Activated CD4-positive, alpha-beta T cell treated with anti-CD3 and anti-CD28 coated beads, Interleukin-2, amount 50 U/mL, for 16 hours (primary cell): Measurements from ENCODE around the gene KLF11.
"Not testable (repeated sequence)": the region's sequence is repeated elsewhere in the genome, so short reads cannot be mapped to it uniquely, and the experiment has no call there.

Source experiments
- DNase-seq: peaks from one replicate; pipeline ENCODE4 v3.0.0-alpha.2; 2020

KLF11 gene

GRCh38 chr2:10009811-10010781 lies 33.3 kb upstream of the KLF11 start:
- no peak for DNase-seq

GRCh38 chr2:10010861-10011605 lies 32.3 kb upstream of the KLF11 start:
- DNase-seq, result not testable (repeated sequence)

DNA sequence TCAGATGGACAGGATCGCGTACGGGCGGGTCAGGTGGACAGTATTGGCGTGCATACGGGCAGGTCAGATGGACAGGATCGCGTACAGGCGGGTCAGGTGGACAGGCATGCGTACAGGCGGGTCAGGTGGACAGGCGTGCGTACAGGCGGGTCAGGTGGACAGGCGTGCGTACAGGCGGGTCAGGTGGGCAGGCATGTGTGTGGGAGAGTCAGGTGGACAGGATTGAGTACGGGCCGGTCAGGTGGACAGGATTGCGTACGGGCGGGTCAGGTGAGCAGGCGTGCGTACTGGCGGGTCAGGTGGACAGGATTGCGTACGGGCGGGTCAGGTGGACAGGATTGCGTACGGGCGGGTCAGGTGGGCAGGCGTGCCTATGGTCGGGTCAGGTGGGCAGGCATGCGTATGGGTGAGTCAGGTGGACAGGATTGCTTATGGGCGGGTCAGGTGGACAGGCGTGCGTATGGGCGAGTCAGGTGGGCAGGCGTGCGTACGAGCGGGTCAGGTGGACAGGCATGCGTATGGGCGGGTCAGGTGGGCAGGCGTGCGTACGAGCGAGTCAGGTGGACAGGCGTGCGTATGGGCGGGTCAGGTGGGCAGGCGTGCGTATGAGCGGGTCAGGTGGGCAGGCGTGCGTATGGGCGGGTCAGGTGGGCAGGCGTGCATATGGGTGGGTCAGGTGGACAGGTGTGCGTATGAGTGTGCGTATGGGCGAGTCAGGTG lies 31.6 kb upstream of the KLF11 start:
- not testable (repeated sequence) for DNase-seq

GRCh38 chr2:10012366-10012962 lies 30.9 kb upstream of the KLF11 start:
- not testable (repeated sequence) for DNase-seq

GRCh38 chr2:10012963-10013461 lies 30.3 kb upstream of the KLF11 start:
- no peak for DNase-seq

DNA sequence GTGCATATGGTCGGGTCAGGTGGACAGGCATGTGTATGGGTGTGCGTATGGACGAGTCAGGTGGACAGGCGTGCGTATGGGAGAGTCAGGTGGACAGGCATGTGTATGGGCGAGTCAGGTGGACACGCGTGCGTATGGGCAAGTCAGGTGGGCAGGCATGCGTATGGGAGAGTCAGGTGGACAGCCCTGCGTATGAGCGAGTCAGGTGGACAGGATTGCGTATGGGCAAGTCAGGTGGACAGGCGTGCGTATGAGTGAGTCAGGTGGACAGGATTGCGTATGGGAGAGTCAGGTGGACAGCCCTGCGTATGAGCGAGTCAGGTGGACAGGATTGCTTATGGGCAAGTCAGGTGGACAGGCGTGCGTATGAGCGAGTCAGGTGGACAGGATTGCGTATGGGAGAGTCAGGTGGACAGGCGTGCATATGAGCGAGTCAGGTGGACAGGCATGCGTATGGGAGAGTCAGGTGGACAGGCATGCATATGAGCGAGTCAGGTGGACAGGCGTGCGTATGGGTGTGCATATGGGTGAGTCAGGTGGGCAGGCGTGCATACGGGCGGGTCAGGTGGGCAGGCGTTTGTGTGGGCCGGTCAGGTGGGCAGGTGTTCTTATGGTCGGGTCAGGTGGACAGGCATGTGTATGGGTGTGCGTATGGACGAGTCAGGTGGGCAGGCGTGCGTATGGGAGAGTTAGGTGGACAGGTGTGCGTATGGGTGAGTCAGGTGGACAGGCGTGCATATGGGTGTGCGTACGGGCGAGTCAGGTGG lies 29.5 kb upstream of the KLF11 start:
- DNase-seq, result not testable (repeated sequence)

GRCh38 chr2:10014418-10015190 lies 28.7 kb upstream of the KLF11 start:
- DNase-seq, result no peak

GRCh38 chr2:10015376-10015989 lies 27.9 kb upstream of the KLF11 start:
- not testable (repeated sequence) for DNase-seq

GRCh38 chr2:10016001-10016801 lies 27.1 kb upstream of the KLF11 start:
- DNase-seq, result no peak

DNA sequence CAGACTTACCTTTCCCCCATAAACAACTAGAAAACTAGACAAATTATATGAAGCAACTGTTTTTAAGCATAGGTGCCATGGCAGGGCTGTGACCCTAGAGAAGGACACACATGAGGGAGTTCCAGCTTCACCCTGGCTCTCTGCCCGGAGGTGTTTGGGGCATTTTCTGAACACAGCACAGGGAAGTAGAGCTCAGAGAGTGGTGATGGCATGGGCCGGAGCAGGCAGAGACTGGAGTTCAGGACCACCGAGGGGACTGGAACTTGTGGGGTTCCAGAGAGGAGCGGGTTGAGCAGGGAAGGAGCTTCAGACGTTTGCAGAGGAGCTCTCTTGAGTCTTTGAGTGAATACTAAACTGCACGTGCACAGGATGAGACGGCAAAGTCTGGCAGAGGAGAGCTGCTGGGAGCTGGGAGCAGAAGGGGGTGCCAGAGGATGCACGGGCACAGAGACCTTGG lies 26.5 kb upstream of the KLF11 start:
- DNase-seq, result no peak

DNA sequence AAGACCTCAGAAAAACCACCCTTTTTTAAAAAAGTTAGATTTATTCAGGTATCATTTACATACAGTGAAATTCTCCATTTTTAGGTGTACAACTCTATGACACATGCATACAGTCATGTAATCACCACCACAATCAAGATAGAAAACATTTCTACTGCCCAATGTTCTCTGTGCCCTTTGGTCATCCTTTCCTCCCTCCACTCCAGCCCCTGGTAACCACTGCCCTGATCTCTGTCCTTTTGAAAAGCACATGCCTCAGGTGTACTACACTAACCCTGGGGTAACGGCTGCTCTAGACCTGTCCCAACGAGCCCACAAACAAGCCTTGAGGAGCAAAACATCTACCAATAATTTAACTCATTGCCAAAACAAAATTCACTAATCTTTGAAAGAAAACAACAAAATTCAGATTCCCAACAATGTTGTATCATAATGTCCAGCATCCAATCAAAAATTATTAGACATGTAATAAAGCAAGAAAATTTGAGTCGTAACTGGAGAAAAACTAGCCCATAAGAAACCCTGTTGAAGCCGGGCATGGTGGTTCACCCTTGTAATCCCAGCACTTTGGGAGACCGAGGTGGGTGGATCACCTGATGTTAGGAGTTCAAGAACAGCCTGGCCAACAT lies 25.9 kb upstream of the KLF11 start:
- no peak for DNase-seq

- no peak for DNase-seq
These were observed 24.2 kb upstream of the KLF11 start for GRCh38 chr2:10019174-10019573.

GRCh38 chr2:10019602-10020400 lies 23.5 kb upstream of the KLF11 start:
- DNase-seq, result no peak

DNA sequence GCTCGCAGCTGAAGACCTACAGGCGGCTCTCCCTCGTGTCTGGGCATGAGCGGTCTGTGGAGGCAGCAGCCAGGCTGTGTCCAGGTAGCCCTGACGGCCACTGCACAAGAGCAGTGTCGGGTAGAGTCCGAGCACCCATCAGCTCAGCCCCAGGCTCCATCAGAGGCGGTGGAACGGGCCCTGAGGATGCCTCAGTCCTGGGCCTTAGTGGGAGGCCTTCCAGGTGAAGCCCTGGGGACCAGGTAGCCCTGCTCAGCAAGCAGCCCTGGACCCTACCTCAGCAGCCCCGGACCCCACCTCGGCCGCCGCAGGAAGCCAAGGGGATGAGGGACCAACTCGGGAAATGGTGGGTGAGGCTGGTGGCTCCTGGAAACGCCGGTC lies 21.3 kb upstream of the KLF11 start:
- DNase-seq, result no peak

- DNase-seq, result no peak
These were observed 20.9 kb upstream of the KLF11 start for GRCh38 chr2:10022445-10022844.

DNA sequence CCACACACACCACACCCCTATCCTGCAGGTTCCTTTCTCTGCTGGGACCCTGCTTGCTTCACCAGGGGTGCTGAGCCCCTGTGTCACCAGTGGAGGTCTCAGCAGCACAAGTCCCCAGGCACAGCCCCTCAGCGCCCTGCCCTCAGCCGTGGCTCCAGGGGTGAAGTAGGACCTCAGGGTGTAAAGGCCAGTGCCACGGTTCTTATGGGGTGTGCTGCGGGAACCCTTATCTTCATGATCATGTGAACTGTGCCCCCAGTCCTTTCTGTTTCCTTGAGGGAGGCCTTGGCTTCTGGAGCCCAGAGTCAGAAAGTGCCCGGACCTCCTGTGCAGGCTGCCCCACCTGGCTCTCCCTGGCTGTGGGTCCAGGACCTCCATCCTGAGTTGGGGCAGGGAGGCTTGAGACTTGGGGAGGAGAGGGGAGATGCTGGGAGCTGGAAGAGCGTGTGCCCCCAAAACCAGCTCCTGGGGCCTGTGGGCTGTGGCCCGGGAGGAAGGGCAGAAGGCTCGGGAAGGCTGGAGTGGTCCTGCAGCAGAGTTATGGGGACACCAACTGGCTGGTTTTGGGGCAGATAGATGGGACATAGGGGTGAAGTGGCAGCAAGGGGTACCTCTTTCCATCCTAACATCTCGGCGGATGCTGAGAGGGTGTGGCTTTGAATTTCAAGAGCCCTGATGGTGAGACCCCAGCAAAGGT lies 20.2 kb upstream of the KLF11 start:
- DNase-seq, result no peak

- no peak for DNase-seq
These were observed 16.3 kb upstream of the KLF11 start for GRCh38 chr2:10026940-10027569.
